Neural cell (in vitro differentiated cells): Measurements from ENCODE around the gene WASHC4. TPM values are rescaled to one million over a fixed set of nuclear protein-coding genes. Genes with fewer than 3 reads are reported as not detected.

ENCODE experiments used
- H2AFZ ChIP-seq: fragments of 200-600, 300-800 bp; sonication (generic), shearing (Covaris generic); 2 replicates; pipeline ENCODE4 v1.6.0; 2014; ENCODE audit warnings: low read depth, mild to moderate bottlenecking, antibody characterized with exemption, low read length, moderate library complexity
- H3F3A ChIP-seq: fragments of 200-600 bp; shearing (Covaris generic); 2 replicates; pipeline ENCODE4 v1.6.1; 2016; ENCODE audit warnings: mild to moderate bottlenecking, moderate library complexity, mixed read lengths, antibody characterized with exemption, low read length; ENCODE audit not compliant: insufficient read depth, poor library complexity, severe bottlenecking
- H3K27ac ChIP-seq: fragments of 200-600, 300-800 bp; sonication (generic), shearing (Covaris generic); 2 replicates; pipeline ENCODE4 v1.5.1; 2014; ENCODE audit warnings: mild to moderate bottlenecking, low read length, moderate library complexity
- H3K27me3 ChIP-seq: fragments of 300-800, 200-600 bp; sonication (generic), shearing (Covaris generic); 2 replicates; pipeline ENCODE4 v1.6.0; 2014; ENCODE audit warnings: mild to moderate bottlenecking, low read depth, low read length, moderate library complexity; ENCODE audit not compliant: insufficient read depth
- H3K36me3 ChIP-seq: fragments of 300-800, 200-600 bp; sonication (generic), shearing (Covaris generic); 2 replicates; pipeline ENCODE4 v1.5.1; 2014; ENCODE audit warnings: mild to moderate bottlenecking, antibody characterized with exemption, low read length, moderate library complexity; ENCODE audit not compliant: insufficient read depth
- H3K4me2 ChIP-seq: fragments of 300-800, 200-600 bp; sonication (generic), shearing (Covaris generic); 2 replicates; pipeline ENCODE4 v1.6.0; 2014; ENCODE audit warnings: mild to moderate bottlenecking, low read length
- H3K4me3 ChIP-seq: fragments of 300-800, 200-600 bp; sonication (generic), shearing (Covaris generic); 2 replicates; pipeline ENCODE4 v1.5.1; 2014; ENCODE audit warnings: mild to moderate bottlenecking, low read length, moderate library complexity
- H3K79me2 ChIP-seq: fragments of 200-600 bp; shearing (Covaris generic); replicated peaks from 2 replicates; pipeline ENCODE4 v1.6.0; 2014; ENCODE audit warnings: mild to moderate bottlenecking, low read length, moderate library complexity; ENCODE audit not compliant: insufficient read depth
- H3K9ac ChIP-seq: fragments of 300-800, 200-600 bp; sonication (generic), shearing (Covaris generic); 2 replicates; pipeline ENCODE4 v1.6.1; 2016; ENCODE audit warnings: mild to moderate bottlenecking, low read length, mixed read lengths
- H3K9me2 ChIP-seq: fragments of 200-600 bp; shearing (Covaris generic); 2 replicates; pipeline ENCODE4 v1.6.1; 2016; ENCODE audit warnings: mild to moderate bottlenecking, low read length, mixed read lengths; ENCODE audit not compliant: insufficient read depth
- H3K9me3 ChIP-seq: fragments of 200-600, 300-800 bp; sonication (generic), shearing (Covaris generic); 2 replicates; pipeline ENCODE4 v1.6.1; 2016; ENCODE audit warnings: mild to moderate bottlenecking, mixed run types, low read length, moderate library complexity, mixed read lengths
- H4K20me1 ChIP-seq: fragments of 200-600 bp; shearing (Covaris generic); 2 replicates; pipeline ENCODE4 v1.6.1; 2016; ENCODE audit warnings: mild to moderate bottlenecking, mixed run types; ENCODE audit not compliant: insufficient read depth
- EP300 ChIP-seq: fragments of 450-650 bp; conservative IDR thresholded peaks from 2 replicates; pipeline ENCODE4 v1.6.1; 2014; ENCODE audit warnings: antibody characterized with exemption, mild to moderate bottlenecking, moderate library complexity; ENCODE audit not compliant: poor library complexity, severe bottlenecking
- EZH2 ChIP-seq: fragments of 200-600, 300-800 bp; shearing (Covaris generic), sonication (generic); IDR thresholded peaks from 2 replicates; pipeline ENCODE4 v1.6.1; 2014; ENCODE audit warnings: antibody characterized with exemption, low read length, borderline replicate concordance, mild to moderate bottlenecking; ENCODE audit not compliant: insufficient read depth, poor library complexity, severe bottlenecking
- MXI1 ChIP-seq: fragments of 450-650 bp; conservative IDR thresholded peaks from 2 replicates; pipeline ENCODE4 v1.6.1; 2014; ENCODE audit warnings: antibody characterized with exemption, mild to moderate bottlenecking; ENCODE audit not compliant: poor library complexity, severe bottlenecking
- POLR2AphosphoS5 ChIP-seq: IDR thresholded peaks from 2 replicates; pipeline ENCODE4 v1.6.1; 2012
- RAD21 ChIP-seq: fragments of 450-650 bp; conservative IDR thresholded peaks from 2 replicates; pipeline ENCODE4 v1.6.1; 2014; ENCODE audit warnings: antibody characterized with exemption, mild to moderate bottlenecking, moderate library complexity
- SMC3 ChIP-seq: fragments of 450-650 bp; conservative IDR thresholded peaks from 2 replicates; pipeline ENCODE4 v1.6.1; 2014; ENCODE audit warnings: antibody characterized with exemption, mild to moderate bottlenecking, moderate library complexity; ENCODE audit not compliant: poor library complexity
- TAF1 ChIP-seq: IDR thresholded peaks from 2 replicates; pipeline ENCODE4 v1.6.1; 2012; ENCODE audit warnings: low read depth
- polyA plus RNA-seq: library from polyadenylated mRNA; depleted of rRNA; stranded (reverse); fragments of >200 nt; gene quantifications from 2 replicates; pipeline ENCODE4 v1.2.3, GENCODE V29; 2014
- TF ChIP-seq, protein P1 (sequence below): IDR thresholded peaks from 2 replicates; pipeline ENCODE4 v1.6.1; 2012; ENCODE audit warnings: borderline replicate concordance
- TF ChIP-seq, protein P2 (sequence below): fragments of 450-650 bp; IDR thresholded peaks from 2 replicates; pipeline ENCODE4 v1.5.1; 2014; ENCODE audit warnings: antibody characterized with exemption, mild to moderate bottlenecking, moderate library complexity; ENCODE audit not compliant: poor library complexity, severe bottlenecking

Gene WASHC4
- polyA plus RNA-seq, 1 donor from 2014 or later, result 52.6 TPM

DNA sequence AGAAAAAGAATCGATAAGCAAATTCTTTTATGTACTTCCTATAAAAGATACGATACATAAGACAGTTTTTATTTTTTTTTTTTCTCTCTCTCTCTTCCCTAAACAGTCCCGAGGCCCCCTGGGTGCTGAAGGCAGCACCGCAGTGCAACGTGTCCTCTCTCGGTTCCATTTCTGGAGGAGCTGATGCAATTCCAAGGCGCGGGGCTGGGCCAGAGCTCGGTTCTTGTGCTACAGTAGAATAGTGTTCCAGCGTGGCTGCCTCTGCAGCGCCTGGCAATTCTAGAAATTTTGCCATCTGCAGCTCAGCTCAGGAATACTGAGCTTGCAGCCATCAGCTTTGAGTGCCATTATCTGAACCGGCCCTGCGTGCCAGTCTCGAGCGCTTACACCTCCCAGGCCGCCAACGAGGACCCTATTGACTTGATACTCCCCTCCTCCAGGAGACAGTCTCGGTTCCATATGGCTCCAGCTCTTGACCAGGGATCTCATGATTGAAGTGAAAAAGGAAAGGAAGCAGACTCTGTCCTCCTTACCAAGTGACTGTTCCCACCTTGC, 23.9 kb upstream of the WASHC4 start:
- Histone ChIP-seq H4K20me1 (no peaks in the 10 kb centered on the region), H3K9me2 (no peaks in the 10 kb centered on the region), H3K4me3 (peak overlapping the region; percentile 63), H3K9ac (peak overlapping the region; percentile 20), H3K9me3 (no peaks in the 10 kb centered on the region), H2AFZ (no peak overlapping the region), H3K36me3 (no peaks in the 10 kb centered on the region), H3K4me2 (peak overlapping the region; percentile 44), H3K79me2 (no peaks in the 10 kb centered on the region), H3F3A (no peaks in the 10 kb centered on the region), H3K27ac (no peak overlapping the region), H3K27me3 (peaks cover 15% of the 10 kb centered on the region)
- TF ChIP-seq EP300 (no peak), MXI1 (no peak), RAD21 (no peak), SMC3 (no peak), TAF1 (no peak), EZH2 (no peak), POLR2AphosphoS5 (no peak)
- TF ChIP-seq, protein P1, sequence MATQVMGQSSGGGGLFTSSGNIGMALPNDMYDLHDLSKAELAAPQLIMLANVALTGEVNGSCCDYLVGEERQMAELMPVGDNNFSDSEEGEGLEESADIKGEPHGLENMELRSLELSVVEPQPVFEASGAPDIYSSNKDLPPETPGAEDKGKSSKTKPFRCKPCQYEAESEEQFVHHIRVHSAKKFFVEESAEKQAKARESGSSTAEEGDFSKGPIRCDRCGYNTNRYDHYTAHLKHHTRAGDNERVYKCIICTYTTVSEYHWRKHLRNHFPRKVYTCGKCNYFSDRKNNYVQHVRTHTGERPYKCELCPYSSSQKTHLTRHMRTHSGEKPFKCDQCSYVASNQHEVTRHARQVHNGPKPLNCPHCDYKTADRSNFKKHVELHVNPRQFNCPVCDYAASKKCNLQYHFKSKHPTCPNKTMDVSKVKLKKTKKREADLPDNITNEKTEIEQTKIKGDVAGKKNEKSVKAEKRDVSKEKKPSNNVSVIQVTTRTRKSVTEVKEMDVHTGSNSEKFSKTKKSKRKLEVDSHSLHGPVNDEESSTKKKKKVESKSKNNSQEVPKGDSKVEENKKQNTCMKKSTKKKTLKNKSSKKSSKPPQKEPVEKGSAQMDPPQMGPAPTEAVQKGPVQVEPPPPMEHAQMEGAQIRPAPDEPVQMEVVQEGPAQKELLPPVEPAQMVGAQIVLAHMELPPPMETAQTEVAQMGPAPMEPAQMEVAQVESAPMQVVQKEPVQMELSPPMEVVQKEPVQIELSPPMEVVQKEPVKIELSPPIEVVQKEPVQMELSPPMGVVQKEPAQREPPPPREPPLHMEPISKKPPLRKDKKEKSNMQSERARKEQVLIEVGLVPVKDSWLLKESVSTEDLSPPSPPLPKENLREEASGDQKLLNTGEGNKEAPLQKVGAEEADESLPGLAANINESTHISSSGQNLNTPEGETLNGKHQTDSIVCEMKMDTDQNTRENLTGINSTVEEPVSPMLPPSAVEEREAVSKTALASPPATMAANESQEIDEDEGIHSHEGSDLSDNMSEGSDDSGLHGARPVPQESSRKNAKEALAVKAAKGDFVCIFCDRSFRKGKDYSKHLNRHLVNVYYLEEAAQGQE, result no peak
- TF ChIP-seq, protein P2, sequence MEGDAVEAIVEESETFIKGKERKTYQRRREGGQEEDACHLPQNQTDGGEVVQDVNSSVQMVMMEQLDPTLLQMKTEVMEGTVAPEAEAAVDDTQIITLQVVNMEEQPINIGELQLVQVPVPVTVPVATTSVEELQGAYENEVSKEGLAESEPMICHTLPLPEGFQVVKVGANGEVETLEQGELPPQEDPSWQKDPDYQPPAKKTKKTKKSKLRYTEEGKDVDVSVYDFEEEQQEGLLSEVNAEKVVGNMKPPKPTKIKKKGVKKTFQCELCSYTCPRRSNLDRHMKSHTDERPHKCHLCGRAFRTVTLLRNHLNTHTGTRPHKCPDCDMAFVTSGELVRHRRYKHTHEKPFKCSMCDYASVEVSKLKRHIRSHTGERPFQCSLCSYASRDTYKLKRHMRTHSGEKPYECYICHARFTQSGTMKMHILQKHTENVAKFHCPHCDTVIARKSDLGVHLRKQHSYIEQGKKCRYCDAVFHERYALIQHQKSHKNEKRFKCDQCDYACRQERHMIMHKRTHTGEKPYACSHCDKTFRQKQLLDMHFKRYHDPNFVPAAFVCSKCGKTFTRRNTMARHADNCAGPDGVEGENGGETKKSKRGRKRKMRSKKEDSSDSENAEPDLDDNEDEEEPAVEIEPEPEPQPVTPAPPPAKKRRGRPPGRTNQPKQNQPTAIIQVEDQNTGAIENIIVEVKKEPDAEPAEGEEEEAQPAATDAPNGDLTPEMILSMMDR, result no peak

DNA sequence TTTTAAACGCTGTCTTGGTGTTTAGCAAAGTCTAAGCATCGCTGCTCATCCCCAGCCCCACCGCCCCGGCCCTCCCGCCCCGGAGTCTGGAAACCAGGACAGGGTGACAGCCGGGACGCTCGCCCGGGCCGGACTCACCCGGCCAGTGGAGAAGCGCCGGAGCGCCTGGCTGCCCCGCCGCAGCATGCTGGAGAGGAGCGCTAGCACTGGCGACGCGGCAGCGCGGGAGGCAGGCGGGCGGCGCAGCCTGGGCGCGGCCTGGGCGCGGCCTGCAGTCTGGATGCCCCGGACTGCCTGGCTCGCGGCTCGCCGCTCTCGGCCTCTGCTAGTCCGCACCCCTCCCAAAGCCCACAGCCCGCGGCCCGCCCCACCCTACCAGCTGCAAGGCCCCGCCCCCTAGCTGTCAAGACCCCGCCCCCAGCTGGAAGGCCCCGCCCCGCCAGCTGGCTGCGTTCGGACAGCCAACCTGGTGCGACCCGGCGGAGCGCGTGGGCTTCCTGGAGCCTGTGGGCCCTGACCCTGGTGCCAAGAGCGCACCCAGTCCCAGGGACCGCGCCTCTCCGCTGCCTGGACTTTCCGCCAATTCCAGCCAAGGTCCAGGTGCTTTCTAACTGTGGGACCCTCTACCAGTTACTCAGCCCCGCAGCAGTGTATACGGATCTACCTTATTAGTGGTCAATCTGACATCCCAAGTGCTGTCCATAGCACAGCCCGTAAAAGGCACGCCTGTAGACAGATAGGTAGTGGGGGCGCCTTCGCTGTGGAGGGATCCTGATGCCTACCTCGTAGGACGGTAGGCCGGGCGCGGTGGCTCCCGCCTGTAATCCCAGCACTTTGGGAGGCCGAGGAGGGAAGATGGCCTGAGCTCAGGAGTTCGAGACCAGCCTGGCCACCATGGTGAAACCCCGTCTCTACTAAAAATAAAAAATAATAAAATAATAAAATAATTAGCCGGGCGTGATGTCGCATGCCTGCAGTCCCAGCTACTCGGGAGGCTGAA, 23.0 kb upstream of the WASHC4 start, which contains the start of gene ALDH1L2:
Gene ALDH1L2 (minus strand): TSS at position 208 of the 1,000 bp plus-strand sequence. CDS start 22 bp downstream, at position 186.
- TF ChIP-seq EZH2 (no peak), RAD21 (no peak), SMC3 (no peak), TAF1 (no peak), POLR2AphosphoS5 (no peak), EP300 (no peak), MXI1 (no peak)
- TF ChIP-seq, protein P1, result no peak
- TF ChIP-seq, protein P2, result no peak
- Histone ChIP-seq H2AFZ (no peak within 1 kb of the TSS), H3K4me3 (peak within 1 kb of the TSS; percentile 63), H3K9me3 (no peaks in the 10 kb centered on the region), H3K4me2 (peak within 1 kb of the TSS; percentile 44), H4K20me1 (no peaks in the 10 kb centered on the region), H3F3A (no peaks in the 10 kb centered on the region), H3K9me2 (no peaks in the 10 kb centered on the region), H3K27ac (no peak within 1 kb of the TSS), H3K9ac (peak within 1 kb of the TSS; percentile 20), H3K27me3 (peaks cover 15% of the 10 kb centered on the region), H3K36me3 (no peaks in the 10 kb centered on the region), H3K79me2 (no peaks in the 10 kb centered on the region)
